Measurements from ENCODE around the gene ANXA2R. TPM values are rescaled to one million over a fixed set of nuclear protein-coding genes. Genes with fewer than 3 reads are reported as not detected.

Gene ANXA2R
- polyA plus RNA-seq, 2 of the 4 experiments (the other 2 are of a cell fraction) = 1.7 to 2.1 TPM

DNA sequence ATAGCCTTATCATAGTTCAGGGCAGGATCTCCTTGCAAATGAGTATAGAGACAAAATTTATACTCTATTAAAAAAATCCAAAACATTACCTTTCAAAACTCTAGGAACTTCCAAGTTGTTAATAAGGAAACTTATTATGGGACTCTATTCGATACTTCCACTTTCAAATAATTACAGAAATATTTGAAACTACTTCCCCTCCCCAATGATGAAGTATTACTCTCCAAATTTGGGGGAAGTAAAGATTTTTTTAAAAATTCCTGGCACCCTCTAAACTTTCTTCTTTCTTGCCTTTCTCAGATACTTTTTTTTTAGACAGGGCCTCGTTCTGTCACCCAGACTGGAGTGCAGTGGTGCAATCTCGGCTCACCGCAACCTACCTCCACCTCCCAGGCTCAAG lies 35.1 kb downstream of the ANXA2R start:
- DNase-seq (ENCODE audit: low read depth in 1 of 2, low spot score in 1 of 2) (no peak), ATAC-seq (no peak), FAIRE-seq (no peak)
- CTCF ChIA-PET = interaction anchor here (4.7 kb wide), 1 partner anchor 9 kb away, joined by 21 read pairs; no protein-coding TSS in a partner anchor
- POLR2A ChIA-PET = no interaction called here
- Histone ChIP-seq H3K9me3 (no peaks in the 10 kb centered on the region), H3K4me3 (peak overlapping the region; percentile 25; the same call in 2 of the 3 replicates), H3K4me1 (peaks cover 21% of the 10 kb centered on the region), H3K27ac (peak overlapping the region; percentile 35 to 61; a peak in 3 of 6 replicates), H3K4me2 (peak overlapping the region; percentile 56)
- WGBS (ENCODE audit: missing lambda C conversion rate) = 44% methylated on average over 4 of the region's 4 CpGs
- TF ChIP-seq MYC (IDR thresholded peaks at IDR 0.05; ENCODE audit: borderline replicate concordance, low read length) (no peak), TFCP2L1 (CRISPR knock-in tag; IDR thresholded peaks at IDR 0.05) (no peak), MAX (IDR thresholded peaks at IDR 0.05) (no peak), RNF2 (IDR thresholded peaks at IDR 0.05; ENCODE audit: borderline replicate concordance, low read depth) (no peak), HES2 (IDR thresholded peaks at IDR 0.05) (no peak), CBX8 (IDR thresholded peaks at IDR 0.05) (no peak)
- TF ChIP-seq, protein P1, sequence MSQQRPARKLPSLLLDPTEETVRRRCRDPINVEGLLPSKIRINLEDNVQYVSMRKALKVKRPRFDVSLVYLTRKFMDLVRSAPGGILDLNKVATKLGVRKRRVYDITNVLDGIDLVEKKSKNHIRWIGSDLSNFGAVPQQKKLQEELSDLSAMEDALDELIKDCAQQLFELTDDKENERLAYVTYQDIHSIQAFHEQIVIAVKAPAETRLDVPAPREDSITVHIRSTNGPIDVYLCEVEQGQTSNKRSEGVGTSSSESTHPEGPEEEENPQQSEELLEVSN (IDR thresholded peaks at IDR 0.05; ENCODE audit: borderline replicate concordance, low read depth) = no peak

DNA sequence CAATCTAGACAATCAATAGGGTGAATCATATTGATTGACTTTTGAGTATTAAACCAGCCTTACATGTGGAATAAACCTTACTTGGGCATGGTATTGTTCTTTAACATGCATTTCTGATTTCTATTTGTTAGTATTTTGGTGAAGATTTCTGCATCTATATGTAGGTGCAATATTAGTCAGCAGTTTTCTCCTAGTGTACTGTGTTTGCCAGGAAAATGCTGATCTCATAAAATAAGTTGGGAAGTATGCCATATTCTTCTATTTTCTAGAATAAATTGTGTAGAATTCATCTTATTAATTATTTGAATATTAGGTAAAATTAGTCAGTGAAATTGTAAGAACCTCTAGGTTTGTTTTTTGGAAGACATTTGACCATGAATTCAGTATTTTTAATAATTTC lies 38.4 kb downstream of the ANXA2R start:
- FAIRE-seq = no peak
- Histone ChIP-seq H3K9me3 (no peaks in the 10 kb centered on the region), H3K4me2 (no peak overlapping the region), H3K4me3 (no peak overlapping the region), H3K4me1 (peaks cover 20% of the 10 kb centered on the region; the same call in 2 of the 3 replicates), H3K27ac (no peak overlapping the region)
- ChIA-PET POLR2A (no interaction called here), CTCF (interaction anchor here (1.2 to 1.6 kb wide), 2 partner anchors 89 to 93 kb away, joined by 4 to 8 read pairs; no protein-coding TSS in a partner anchor)
- ATAC-seq = no peak
- DNase-seq (ENCODE audit: low read depth in 1 of 2, low spot score in 1 of 2) = no peak
- TF ChIP-seq GATA3 (IDR thresholded peaks at IDR 0.05; ENCODE audit: borderline replicate concordance) = no peak
- TF ChIP-seq MAFK (IDR thresholded peaks at IDR 0.05; ENCODE audit: partially characterized antibody) = peak; percentile 69

- FAIRE-seq = no peak
- H3K4me1 ChIP-seq = peaks cover 28% of the 10 kb centered on the region
- peak overlapping the region; percentile 80 for H3K4me2 ChIP-seq
- TF ChIP-seq ATOH8 (CRISPR knock-in tag; IDR thresholded peaks at IDR 0.05; ENCODE audit: low read depth) = no peak
- no peak for TF ChIP-seq TP53 (CRISPR knock-in tag; IDR thresholded peaks at IDR 0.05)
- no peak for TF ChIP-seq POLR2A (IDR thresholded peaks at IDR 0.05; ENCODE audit: low read length)
- no peak for TF ChIP-seq ZC3H11A (IDR thresholded peaks at IDR 0.05)
- no peak for TF ChIP-seq FOSB (CRISPR knock-in tag; IDR thresholded peaks at IDR 0.05)
- no peak for TF ChIP-seq HOXA7 (CRISPR knock-in tag; IDR thresholded peaks at IDR 0.05)
- no peak for TF ChIP-seq CHD2 (IDR thresholded peaks at IDR 0.05; ENCODE audit: low read length, partially characterized antibody)
- TF ChIP-seq ZFP36 (IDR thresholded peaks at IDR 0.05; ENCODE audit: borderline replicate concordance, partially characterized antibody) = no peak
- TF ChIP-seq POLR2AphosphoS2 (conservative IDR thresholded peaks at IDR 0.05; ENCODE audit: low read length) = no peak
- TF ChIP-seq HES2 (IDR thresholded peaks at IDR 0.05) = no peak
- TF ChIP-seq ZNF302 (CRISPR knock-in tag; IDR thresholded peaks at IDR 0.05) = no peak
- no peak for TF ChIP-seq HOXB13 (CRISPR knock-in tag; IDR thresholded peaks at IDR 0.05; ENCODE audit: low read depth)
- no peak for TF ChIP-seq HDAC2 (IDR thresholded peaks at IDR 0.05)
- peak overlapping the region; percentile 52 for H3K4me3 ChIP-seq
- peak; percentile 48 to 57; a peak in 5 of 6 replicates for ATAC-seq
- H3K9me3 ChIP-seq = no peaks in the 10 kb centered on the region
- CTCF ChIA-PET = no interaction called here
- peak overlapping the region; percentile 74 to 86 for H3K27ac ChIP-seq
- POLR2A ChIA-PET = no interaction called here
- no peak for DNase-seq (ENCODE audit: low read depth in 1 of 2, low spot score in 1 of 2)
- WGBS (ENCODE audit: missing lambda C conversion rate) = 36% methylated on average over 6 of the region's 6 CpGs
Observed at GRCh38 chr5:43000914-43001313, 39.2 kb downstream of the ANXA2R start.
